AG09309 (cell line): ENCODE results near the gene AUTS2.

Experiments
- DNase-seq: peaks from one replicate; pipeline ENCODE4 v3.0.0-alpha.2; 2010; ENCODE audit warnings: low read depth
- H3K4me3 ChIP-seq: 2 replicates; pipeline ENCODE4 v1.5.1; 2011; ENCODE audit warnings: mild to moderate bottlenecking, low read depth, low read length, moderate library complexity; ENCODE audit not compliant: control insufficient read depth
- TF ChIP-seq, protein P1 (sequence below): IDR thresholded peaks from 2 replicates; pipeline ENCODE4 v1.5.1; 2011; ENCODE audit warnings: mild to moderate bottlenecking, low read depth, low read length, inconsistent platforms; ENCODE audit not compliant: insufficient read depth, control insufficient read depth; ENCODE audit errors: missing control alignments

Gene AUTS2

GRCh38 chr7:70766694-70767093, 1168.4 kb downstream of the AUTS2 start:
- TF ChIP-seq, protein P1, sequence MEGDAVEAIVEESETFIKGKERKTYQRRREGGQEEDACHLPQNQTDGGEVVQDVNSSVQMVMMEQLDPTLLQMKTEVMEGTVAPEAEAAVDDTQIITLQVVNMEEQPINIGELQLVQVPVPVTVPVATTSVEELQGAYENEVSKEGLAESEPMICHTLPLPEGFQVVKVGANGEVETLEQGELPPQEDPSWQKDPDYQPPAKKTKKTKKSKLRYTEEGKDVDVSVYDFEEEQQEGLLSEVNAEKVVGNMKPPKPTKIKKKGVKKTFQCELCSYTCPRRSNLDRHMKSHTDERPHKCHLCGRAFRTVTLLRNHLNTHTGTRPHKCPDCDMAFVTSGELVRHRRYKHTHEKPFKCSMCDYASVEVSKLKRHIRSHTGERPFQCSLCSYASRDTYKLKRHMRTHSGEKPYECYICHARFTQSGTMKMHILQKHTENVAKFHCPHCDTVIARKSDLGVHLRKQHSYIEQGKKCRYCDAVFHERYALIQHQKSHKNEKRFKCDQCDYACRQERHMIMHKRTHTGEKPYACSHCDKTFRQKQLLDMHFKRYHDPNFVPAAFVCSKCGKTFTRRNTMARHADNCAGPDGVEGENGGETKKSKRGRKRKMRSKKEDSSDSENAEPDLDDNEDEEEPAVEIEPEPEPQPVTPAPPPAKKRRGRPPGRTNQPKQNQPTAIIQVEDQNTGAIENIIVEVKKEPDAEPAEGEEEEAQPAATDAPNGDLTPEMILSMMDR: no peak
- H3K4me3 ChIP-seq: no peak overlapping the region
- DNase-seq: no peak

GRCh38 chr7:70770154-70770553, 1171.9 kb downstream of the AUTS2 start:
- DNase-seq: no peak
- no peak overlapping the region for H3K4me3 ChIP-seq
- TF ChIP-seq, protein P1: no peak

- TF ChIP-seq, protein P1: no peak
- H3K4me3 ChIP-seq: no peak overlapping the region
- DNase-seq: no peak
Measured at GRCh38 chr7:70771451-70771850, 1173.2 kb downstream of the AUTS2 start.

DNA sequence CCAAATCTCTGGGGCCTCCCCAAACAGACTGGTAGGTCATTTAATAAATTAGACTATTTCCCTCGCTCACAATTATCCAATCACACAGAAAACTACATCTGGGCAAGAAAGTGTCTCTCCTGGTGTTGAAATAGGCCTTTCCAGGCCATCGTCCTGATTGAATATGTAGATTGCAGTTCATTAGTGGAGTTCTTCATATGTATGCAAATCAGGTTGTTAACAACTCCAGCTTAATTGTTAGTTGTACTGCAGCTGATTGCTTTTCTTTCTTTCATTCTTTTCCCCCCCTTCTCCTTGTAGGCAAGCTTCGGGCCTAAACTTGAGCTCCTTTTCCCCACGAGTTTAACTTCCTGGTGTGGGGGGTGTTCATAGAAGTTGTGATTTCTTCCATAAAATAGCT, 1174.6 kb downstream of the AUTS2 start:
- TF ChIP-seq, protein P1: no peak
- no peak overlapping the region for H3K4me3 ChIP-seq
- no peak for DNase-seq

- H3K4me3 ChIP-seq: no peak overlapping the region
- DNase-seq: no peak
- TF ChIP-seq, protein P1: no peak
Measured at GRCh38 chr7:70773406-70773805, 1175.1 kb downstream of the AUTS2 start.

DNA sequence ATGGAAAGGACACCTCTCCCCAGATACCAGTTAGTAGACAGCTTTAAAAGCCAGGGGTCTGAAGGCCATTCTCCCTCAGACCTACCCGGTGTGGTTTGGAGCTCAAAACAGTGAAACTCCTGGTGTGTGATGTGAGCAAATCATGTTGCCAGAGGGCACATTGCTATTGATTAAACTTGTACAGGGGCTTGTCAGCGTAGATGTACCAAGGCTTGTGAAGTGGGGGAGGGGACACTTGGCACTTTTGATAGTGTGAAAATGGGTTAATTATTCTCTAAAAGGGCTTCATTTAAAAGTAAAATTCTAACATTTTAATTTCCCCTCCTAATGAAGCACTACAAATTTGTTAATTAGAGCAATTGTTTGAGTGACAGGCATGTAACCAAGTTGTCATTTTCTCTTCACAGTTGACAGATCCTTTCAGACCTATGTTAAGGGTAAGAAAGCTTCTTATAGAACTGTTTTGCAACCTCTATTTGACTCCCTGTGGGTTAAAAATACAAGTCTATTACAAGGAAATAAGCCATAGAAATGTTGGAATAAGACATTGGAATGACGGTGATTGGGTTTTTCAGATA, 1176.8 kb downstream of the AUTS2 start:
- no peak for DNase-seq
- TF ChIP-seq, protein P1: no peak

More for the DNA sequence above, 1176.8 kb downstream of the AUTS2 start:
- H3K4me3 ChIP-seq: no peak overlapping the region
